ENCODE data around the gene NR3C1. TPM values are rescaled to one million over a fixed set of nuclear protein-coding genes. Genes with fewer than 3 reads are reported as not detected.

Gene NR3C1
- total RNA-seq, result 16.6 and 22.5 TPM in 2 replicates

GRCh38 chr5:143403593-143404415 lies at the start of gene NR3C1:
NR3C1 (minus strand) TSS chr5:143403686; CDS start chr5:143400839, 2,847 bp downstream.

Data from epithelial cell of umbilical artery (primary cell).